ENCODE measurements around the gene NTHL1.
A peak's percentile ranks its signal among the peaks of the same experiment; 100 is the strongest.

The NTHL1 gene

GRCh38 chr16:2025878-2026460 is 21.7 kb downstream of the NTHL1 start:
- no peak for TF ChIP-seq CTCF (IDR thresholded peaks at IDR 0.05)
- no peak for TF ChIP-seq ZFX (IDR thresholded peaks at IDR 0.05; ENCODE audit: borderline replicate concordance)
- 0 out of 2 replicates have a peak overlapping the region, but pooled peaks have one; percentile 80 for H3K27ac ChIP-seq

GRCh38 chr16:2025251-2025650 is 22.4 kb downstream of the NTHL1 start:
- no peak overlapping the region for H3K27ac ChIP-seq

GRCh38 chr16:2024032-2024420 is 23.6 kb downstream of the NTHL1 start:
- TF ChIP-seq ZFX (IDR thresholded peaks at IDR 0.05; ENCODE audit: borderline replicate concordance) (no peak), CTCF (IDR thresholded peaks at IDR 0.05) (no peak)
- H3K27ac ChIP-seq: no peak overlapping the region

More at GRCh38 chr16:2025251-2025650, 22.4 kb downstream of the NTHL1 start:
- no peak for TF ChIP-seq ZFX (IDR thresholded peaks at IDR 0.05; ENCODE audit: borderline replicate concordance)
- TF ChIP-seq CTCF (IDR thresholded peaks at IDR 0.05): no peak

GRCh38 chr16:2023092-2024031 is 24.3 kb downstream of the NTHL1 start:
- H3K27ac ChIP-seq: peak overlapping the region; percentile 61
- peak; percentile 94 for TF ChIP-seq CTCF (IDR thresholded peaks at IDR 0.05)
- no peak for TF ChIP-seq ZFX (IDR thresholded peaks at IDR 0.05; ENCODE audit: borderline replicate concordance)

- H3K27ac ChIP-seq: peak overlapping the region; percentile 61
- TF ChIP-seq ZFX (IDR thresholded peaks at IDR 0.05; ENCODE audit: borderline replicate concordance) (no peak), CTCF (IDR thresholded peaks at IDR 0.05) (no peak)
Measured at GRCh38 chr16:2022723-2023091, 24.9 kb downstream of the NTHL1 start.

GRCh38 chr16:2019921-2020831 is 27.5 kb downstream of the NTHL1 start:
- no peak overlapping the region for H3K27ac ChIP-seq
- TF ChIP-seq CTCF (IDR thresholded peaks at IDR 0.05) (no peak), ZFX (IDR thresholded peaks at IDR 0.05; ENCODE audit: borderline replicate concordance) (no peak)
